Astrocyte of the spinal cord (primary cell): ENCODE data around the gene TNFSF15.
A peak's percentile ranks its signal among the peaks of the same experiment; 100 is the strongest.

Experiments
- DNase-seq: peaks from one replicate; pipeline ENCODE4 v3.0.0; 2011; ENCODE audit warnings: low read depth, low spot score
- H3K4me3 ChIP-seq: 2 replicates; pipeline ENCODE4 v1.5.1; 2011; ENCODE audit warnings: low read depth, mild to moderate bottlenecking, low read length, moderate library complexity
- CTCF ChIP-seq: IDR thresholded peaks from 2 replicates; pipeline ENCODE4 v1.5.1; 2012; ENCODE audit warnings: low read depth, mild to moderate bottlenecking, low read length, inconsistent platforms
- in situ Hi-C: cut with HindIII; loops from 2 replicates; pipeline ENCODE4 v1.10.0; 2017; ENCODE audit warnings: low sequenced_read_pairs

Gene TNFSF15

GRCh38 chr9:114827641-114828302 lies 21.9 kb upstream of the TNFSF15 start:
- no peak overlapping the region for H3K4me3 ChIP-seq
- TF ChIP-seq CTCF, result no peak
- no peak for DNase-seq
- in situ Hi-C loops, result no loop called here

GRCh38 chr9:114826431-114826830 lies 20.6 kb upstream of the TNFSF15 start:
- in situ Hi-C loops, result no loop called here
- H3K4me3 ChIP-seq, result no peak overlapping the region
- no peak for DNase-seq
- no peak for TF ChIP-seq CTCF

- TF ChIP-seq CTCF, result no peak
- no peak for DNase-seq
- no peak overlapping the region for H3K4me3 ChIP-seq
- in situ Hi-C loops, result no loop called here
Observed at GRCh38 chr9:114825126-114825795, 19.4 kb upstream of the TNFSF15 start.

- no peak for TF ChIP-seq CTCF
- no peak overlapping the region for H3K4me3 ChIP-seq
- in situ Hi-C loops, result no loop called here
- peak; percentile 45 for DNase-seq
Observed at GRCh38 chr9:114824110-114824509, 18.3 kb upstream of the TNFSF15 start.

GRCh38 chr9:114823441-114823840 lies 17.6 kb upstream of the TNFSF15 start:
- TF ChIP-seq CTCF, result no peak
- H3K4me3 ChIP-seq, result no peak overlapping the region
- no peak for DNase-seq
- in situ Hi-C loops, result no loop called here

- in situ Hi-C loops, result no loop called here
- H3K4me3 ChIP-seq, result no peak overlapping the region
- DNase-seq, result no peak
- no peak for TF ChIP-seq CTCF
Observed at GRCh38 chr9:114822708-114823107, 16.9 kb upstream of the TNFSF15 start.
